ENCODE data around the gene LRRC56. TPM values are rescaled to one million over a fixed set of nuclear protein-coding genes. Genes with fewer than 3 reads are reported as not detected.

Gene LRRC56
- polyA plus RNA-seq, 1 experiment: 0.86 TPM

DNA sequence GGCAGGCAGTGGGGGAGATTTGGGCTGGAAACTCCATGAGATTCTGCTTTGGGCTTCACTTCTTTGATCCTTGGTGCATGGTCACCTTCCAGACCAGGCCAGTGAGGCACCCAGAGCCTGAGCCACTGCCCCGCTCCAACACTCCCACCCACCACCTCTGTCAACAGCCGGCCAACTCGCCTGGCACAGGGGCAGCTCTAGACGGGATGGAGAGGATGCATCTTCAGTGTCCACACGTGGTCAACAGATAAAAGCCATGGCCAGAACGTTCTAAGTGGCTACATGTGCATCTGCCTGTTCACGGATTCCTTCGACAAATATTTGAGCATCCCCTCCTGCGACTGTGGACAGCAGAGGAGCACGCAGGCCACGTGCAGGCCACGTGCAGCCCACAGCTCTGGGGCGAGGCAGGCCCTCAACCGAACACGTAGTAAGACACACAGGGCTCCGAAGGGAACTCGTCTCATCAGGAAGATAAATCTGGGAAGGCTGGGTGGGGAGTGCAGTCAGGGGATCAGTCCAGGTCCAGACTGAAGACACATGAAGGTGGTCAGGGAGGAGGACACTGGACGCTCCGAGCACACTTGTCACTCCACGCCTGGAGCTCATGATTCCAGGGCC lies 1.2 kb downstream of the LRRC56 start:
- TF ChIP-seq, protein P1, sequence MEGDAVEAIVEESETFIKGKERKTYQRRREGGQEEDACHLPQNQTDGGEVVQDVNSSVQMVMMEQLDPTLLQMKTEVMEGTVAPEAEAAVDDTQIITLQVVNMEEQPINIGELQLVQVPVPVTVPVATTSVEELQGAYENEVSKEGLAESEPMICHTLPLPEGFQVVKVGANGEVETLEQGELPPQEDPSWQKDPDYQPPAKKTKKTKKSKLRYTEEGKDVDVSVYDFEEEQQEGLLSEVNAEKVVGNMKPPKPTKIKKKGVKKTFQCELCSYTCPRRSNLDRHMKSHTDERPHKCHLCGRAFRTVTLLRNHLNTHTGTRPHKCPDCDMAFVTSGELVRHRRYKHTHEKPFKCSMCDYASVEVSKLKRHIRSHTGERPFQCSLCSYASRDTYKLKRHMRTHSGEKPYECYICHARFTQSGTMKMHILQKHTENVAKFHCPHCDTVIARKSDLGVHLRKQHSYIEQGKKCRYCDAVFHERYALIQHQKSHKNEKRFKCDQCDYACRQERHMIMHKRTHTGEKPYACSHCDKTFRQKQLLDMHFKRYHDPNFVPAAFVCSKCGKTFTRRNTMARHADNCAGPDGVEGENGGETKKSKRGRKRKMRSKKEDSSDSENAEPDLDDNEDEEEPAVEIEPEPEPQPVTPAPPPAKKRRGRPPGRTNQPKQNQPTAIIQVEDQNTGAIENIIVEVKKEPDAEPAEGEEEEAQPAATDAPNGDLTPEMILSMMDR (IDR thresholded peaks at IDR 0.05; ENCODE audit: low read depth, low read length): no peak
- H3K4me3 ChIP-seq (ENCODE audit: low read depth, low read length): no peak overlapping the region
- H3K27me3 ChIP-seq (ENCODE audit: control insufficient read depth, insufficient read depth, low read length): no peaks in the 10 kb centered on the region
- H3K27ac ChIP-seq (ENCODE audit: low read depth, low read length): peak overlapping the region; percentile 2
- CTCF ChIA-PET: interaction anchor here (0.7 kb wide), 1 partner anchor 62 kb away, joined by 4 read pairs; no protein-coding TSS in a partner anchor
- H3K9me3 ChIP-seq (ENCODE audit: control insufficient read depth, insufficient read depth, low read length): no peaks in the 10 kb centered on the region; the same call in 1 of the 2 replicates
- POLR2A ChIA-PET: interaction anchor here (0.5 kb wide), 1 partner anchor 215 kb away, joined by 3 read pairs; no protein-coding TSS in a partner anchor
- DNase-seq (ENCODE audit: low read depth, low spot score): no peak

DNA sequence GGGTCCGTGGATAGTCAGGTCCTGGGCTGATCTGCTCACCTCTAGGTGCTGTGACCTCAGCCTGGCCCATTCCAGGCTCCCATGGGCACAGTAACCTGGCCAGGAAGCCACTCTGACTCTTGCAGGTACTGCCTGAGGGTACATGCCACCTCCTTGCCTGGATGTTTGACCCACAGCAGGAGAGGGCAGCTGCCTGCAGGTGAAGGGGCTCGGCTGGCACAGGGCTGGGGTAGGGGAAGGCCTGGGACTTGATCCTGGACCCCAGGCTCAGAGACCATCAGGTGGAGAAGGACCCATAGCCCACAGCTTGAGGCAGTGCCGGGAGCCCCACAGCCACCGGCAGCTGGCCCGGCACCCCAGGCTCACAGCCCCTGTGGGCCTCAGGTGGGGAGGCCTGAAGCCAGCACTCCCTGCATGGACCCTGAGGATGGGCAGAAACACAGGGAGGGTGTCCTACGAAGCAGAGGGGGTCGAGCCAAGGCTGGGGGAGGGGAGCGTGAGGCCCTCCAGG lies 2.7 kb downstream of the LRRC56 start:
- DNase-seq (ENCODE audit: low read depth, low spot score): no peak
- POLR2A ChIA-PET: no interaction called here
- H3K9me3 ChIP-seq (ENCODE audit: control insufficient read depth, insufficient read depth, low read length): no peaks in the 10 kb centered on the region; the same call in 1 of the 2 replicates
- no peaks in the 10 kb centered on the region for H3K27me3 ChIP-seq (ENCODE audit: control insufficient read depth, insufficient read depth, low read length)
- H3K4me3 ChIP-seq (ENCODE audit: low read depth, low read length): no peak overlapping the region
- TF ChIP-seq, protein P1 (IDR thresholded peaks at IDR 0.05; ENCODE audit: low read depth, low read length): no peak
- no peak overlapping the region for H3K27ac ChIP-seq (ENCODE audit: low read depth, low read length)
- CTCF ChIA-PET: interaction anchor here (1.1 kb wide), 1 partner anchor 15 kb away, joined by 3 read pairs; no protein-coding TSS in a partner anchor

DNA sequence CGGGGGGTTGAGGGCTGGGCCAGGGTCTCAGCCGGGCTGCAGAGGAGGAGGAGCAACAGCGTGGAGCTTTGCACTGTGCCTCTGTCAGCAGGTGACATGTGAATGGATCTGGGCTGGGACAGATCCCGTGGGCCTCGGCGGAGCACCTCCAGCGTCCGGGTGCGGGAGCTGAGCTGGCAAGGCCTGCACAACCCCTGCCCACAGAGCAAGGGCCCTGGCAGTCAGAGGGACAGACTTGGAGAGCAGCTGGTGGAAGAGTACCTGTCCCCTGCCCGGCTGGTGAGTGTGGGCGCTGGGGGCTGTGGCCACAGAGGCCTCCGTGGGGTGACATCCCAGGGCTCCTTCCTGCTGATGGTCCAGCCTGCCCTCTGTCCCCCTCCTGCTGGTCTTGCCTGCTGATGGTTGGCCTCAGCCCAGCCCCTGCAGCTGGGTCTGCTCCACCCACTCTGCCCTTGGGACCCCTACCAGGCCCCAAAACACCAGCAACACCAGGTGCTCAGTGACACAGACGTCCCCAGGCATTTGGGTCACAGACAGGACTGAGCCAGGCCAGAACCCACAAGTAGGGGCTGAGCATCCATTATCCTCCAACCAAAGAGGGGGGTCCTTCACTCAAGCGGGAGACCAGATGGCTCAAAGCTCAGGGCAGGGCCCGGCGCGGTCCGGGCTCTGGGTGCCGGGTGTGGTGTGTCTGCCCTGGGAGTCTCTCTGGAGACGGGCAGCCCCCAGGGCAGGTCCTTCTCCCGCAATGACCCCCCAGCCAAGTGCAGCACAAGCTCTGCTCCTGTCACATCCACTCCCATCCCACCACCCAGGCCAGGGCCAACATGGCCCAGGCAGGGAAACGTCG lies 3.5 kb downstream of the LRRC56 start:
- ChIA-PET POLR2A (no interaction called here), CTCF (interaction anchor here (0.6 to 1.1 kb wide), 2 partner anchors 14 to 174 kb away, joined by 3 read pairs; no protein-coding TSS in a partner anchor)
- Histone ChIP-seq H3K4me3 (ENCODE audit: low read depth, low read length) (no peak overlapping the region), H3K27ac (ENCODE audit: low read depth, low read length) (no peak overlapping the region), H3K27me3 (ENCODE audit: control insufficient read depth, insufficient read depth, low read length) (no peaks in the 10 kb centered on the region), H3K9me3 (ENCODE audit: control insufficient read depth, insufficient read depth, low read length) (no peaks in the 10 kb centered on the region; the same call in 1 of the 2 replicates)
- TF ChIP-seq, protein P1 (IDR thresholded peaks at IDR 0.05; ENCODE audit: low read depth, low read length): no peak
- DNase-seq (ENCODE audit: low read depth, low spot score): no peak

DNA sequence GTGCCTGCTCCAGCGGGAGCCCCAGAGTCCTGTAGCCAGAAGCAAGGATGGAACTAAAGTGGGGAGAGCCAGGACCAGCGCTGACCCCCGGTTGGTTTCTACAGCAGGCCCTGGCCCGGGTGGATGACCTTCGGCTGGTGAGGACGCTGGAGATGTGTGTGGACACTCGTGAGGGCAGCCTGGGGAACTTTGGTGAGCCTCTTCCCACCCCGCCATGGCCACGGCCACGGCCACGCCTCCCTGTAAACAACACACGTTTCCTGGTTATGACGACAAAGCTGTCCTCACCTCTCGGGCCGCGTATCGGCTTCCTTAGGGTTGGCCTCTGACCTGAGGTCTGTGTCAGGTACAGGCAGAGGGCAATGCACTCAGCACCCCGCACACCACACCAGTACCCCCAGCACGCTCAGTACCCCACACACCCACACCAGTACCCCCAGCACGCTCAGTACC lies 4.1 kb downstream of the LRRC56 start:
- TF ChIP-seq, protein P1 (IDR thresholded peaks at IDR 0.05; ENCODE audit: low read depth, low read length): no peak

More for the DNA sequence above, 4.1 kb downstream of the LRRC56 start:
- H3K9me3 ChIP-seq (ENCODE audit: control insufficient read depth, insufficient read depth, low read length): no peaks in the 10 kb centered on the region; the same call in 1 of the 2 replicates
- no peaks in the 10 kb centered on the region for H3K27me3 ChIP-seq (ENCODE audit: control insufficient read depth, insufficient read depth, low read length)
- CTCF ChIA-PET: no interaction called here
- no peak overlapping the region for H3K4me3 ChIP-seq (ENCODE audit: low read depth, low read length)
- H3K27ac ChIP-seq (ENCODE audit: low read depth, low read length): no peak overlapping the region
- POLR2A ChIA-PET: no interaction called here
- no peak for DNase-seq (ENCODE audit: low read depth, low spot score)
